ENCODE results near the gene SRPK1.
"Not testable (repeated sequence)": the region's sequence is repeated elsewhere in the genome, so short reads cannot be mapped to it uniquely, and the experiment has no call there.

The SRPK1 gene

DNA sequence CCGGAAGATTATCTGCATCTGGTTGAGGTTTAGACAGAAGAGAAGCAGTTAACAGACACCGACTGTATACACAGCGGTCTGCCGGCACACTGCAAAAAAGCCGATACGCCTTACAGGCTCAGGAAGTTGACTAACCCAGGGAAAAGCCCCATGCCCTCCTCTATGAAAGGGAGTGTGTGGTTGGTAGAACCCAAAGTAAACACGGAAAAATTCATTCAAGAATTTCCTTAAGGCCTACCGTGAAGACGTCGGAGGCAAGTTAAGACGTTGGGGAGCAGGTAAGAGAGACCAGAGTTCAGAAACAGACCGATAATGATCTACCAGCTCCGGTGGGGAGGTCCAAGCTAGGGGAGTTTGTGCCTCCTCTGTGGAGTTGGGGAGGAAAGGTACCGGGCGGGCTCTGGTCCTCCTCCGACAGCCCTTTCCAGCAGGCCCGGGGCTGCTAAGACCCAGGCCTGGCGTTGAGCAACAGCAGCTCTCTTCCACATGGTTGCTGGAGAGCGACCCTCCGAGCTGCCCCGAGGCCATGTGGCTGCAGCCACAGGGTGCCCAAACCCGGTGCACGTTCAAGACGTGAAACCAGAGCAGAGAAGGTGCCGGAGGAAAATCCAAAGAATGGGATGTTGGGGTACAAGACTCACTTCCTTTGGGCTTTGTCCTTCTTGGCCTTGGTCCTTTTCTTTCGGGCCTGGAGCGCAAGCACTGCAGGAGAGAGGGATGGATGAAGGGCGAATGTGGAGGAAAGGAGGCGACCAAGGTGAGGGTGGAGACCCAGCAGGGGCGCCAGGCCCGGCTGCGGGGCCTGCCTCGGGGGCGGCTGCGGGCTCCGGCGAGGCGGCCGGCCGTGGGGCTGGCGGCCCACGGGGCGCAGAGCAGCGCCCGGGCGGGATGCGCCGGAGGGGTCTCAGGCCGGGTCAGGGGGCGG lies 809 bp downstream of the SRPK1 start:
- Mint-ChIP-seq H3K9me3 (no peaks in the 10 kb centered on the region), H3K27me3 (no peaks in the 10 kb centered on the region), H3K4me1 (ENCODE audit: low read depth) (peaks cover 49% of the 10 kb centered on the region), H3K36me3 (ENCODE audit: low read depth) (peaks cover 51% of the 10 kb centered on the region), H3K27ac (peak overlapping the region; percentile 98), H3K4me3 (peak overlapping the region; percentile 91)
- peak; percentile 68 for DNase-seq

DNA sequence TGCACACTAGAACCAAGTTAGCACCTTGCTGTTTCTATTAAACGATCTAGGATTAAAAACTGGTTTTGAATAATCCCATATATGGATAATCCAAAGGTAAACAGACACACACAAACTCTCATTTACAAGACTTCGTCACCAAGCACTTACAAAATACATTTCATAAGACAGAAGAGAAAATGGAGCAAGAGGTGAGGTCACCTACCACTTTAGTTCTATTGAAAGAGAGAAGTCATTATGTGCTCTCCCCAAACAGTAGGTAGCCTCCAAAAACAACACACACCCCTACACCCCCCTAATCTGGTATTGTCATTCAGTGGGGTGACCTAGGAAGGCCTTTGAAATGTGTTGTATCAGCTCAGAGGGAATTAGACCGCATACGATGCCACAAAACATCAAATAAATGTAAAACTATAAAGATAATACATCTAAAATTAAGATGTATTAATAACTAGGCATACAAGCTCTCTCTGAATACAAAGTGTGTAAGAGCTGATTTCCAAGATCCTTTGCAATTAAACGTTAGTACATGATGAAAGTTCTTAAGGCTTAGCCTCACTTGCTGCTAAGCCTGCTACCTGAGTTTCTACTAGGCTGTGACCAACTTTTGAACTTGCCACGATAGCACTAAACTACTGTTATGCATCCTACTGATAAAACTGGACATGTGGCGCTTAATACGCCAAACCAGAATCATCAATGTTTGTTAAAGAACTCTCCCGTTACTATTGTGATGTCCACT lies 1.6 kb downstream of the SRPK1 start:
- Mint-ChIP-seq H3K9me3 (no peaks in the 10 kb centered on the region), H3K4me1 (ENCODE audit: low read depth) (peaks cover 44% of the 10 kb centered on the region), H3K4me3 (peak overlapping the region; percentile 91), H3K27me3 (no peaks in the 10 kb centered on the region), H3K36me3 (ENCODE audit: low read depth) (peaks cover 59% of the 10 kb centered on the region), H3K27ac (peak overlapping the region; percentile 98)
- no peak for DNase-seq

DNA sequence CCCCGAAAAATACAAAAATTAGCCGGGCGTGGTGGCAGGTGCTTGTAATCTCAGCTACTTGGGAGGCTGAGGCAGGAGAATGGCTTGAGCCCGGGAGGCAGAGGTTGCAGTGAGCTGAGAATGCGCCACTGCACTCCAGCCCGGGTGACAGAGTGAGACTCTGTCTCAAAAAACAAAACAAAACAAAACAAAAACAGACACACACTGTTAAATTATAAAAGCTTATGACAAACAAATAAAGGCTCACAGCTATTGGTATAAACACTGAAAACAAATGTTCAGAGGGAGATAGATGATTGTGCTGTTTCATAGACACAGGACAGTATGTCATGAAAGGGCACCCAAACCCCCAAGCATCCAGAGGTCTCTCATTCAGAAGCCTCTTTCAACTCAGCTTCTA lies 4.0 kb downstream of the SRPK1 start:
- H3K36me3 Mint-ChIP-seq (ENCODE audit: low read depth), result peaks cover 82% of the 10 kb centered on the region
- H3K27ac Mint-ChIP-seq, result peak overlapping the region; percentile 30

DNA sequence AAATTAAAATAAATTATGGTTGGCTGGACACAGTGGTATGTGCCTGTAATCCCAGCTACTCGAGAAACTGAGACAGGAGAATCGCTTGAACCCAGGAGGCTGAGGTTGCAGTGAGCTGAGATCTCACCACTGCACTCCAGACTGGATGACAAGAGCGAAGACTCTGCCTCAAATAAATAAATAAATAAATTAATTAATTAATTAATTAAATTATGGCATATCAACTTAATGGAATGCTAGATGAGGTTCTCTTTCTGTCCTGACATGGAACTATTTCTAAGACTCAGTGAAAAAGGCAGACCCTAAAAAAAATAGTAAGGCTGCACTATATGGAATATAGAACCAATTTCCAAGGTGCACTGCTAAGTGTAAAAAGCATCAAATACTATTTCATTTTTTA lies 4.8 kb downstream of the SRPK1 start:
- H3K36me3 Mint-ChIP-seq (ENCODE audit: low read depth), result peaks cover 87% of the 10 kb centered on the region
- H3K9me3 Mint-ChIP-seq, result peaks cover 1% of the 10 kb centered on the region
- no peak overlapping the region for H3K27ac Mint-ChIP-seq
- no peaks in the 10 kb centered on the region for H3K27me3 Mint-ChIP-seq
- no peak for DNase-seq
- no peak overlapping the region for H3K4me3 Mint-ChIP-seq
- peaks cover 35% of the 10 kb centered on the region for H3K4me1 Mint-ChIP-seq (ENCODE audit: low read depth)

More for the DNA sequence above, 4.0 kb downstream of the SRPK1 start:
- H3K27me3 Mint-ChIP-seq, H3K9me3 Mint-ChIP-seq, DNase-seq: not testable (repeated sequence)
- Mint-ChIP-seq H3K4me1 (ENCODE audit: low read depth) (peaks cover 37% of the 10 kb centered on the region), H3K4me3 (peak overlapping the region; percentile 46)

DNA sequence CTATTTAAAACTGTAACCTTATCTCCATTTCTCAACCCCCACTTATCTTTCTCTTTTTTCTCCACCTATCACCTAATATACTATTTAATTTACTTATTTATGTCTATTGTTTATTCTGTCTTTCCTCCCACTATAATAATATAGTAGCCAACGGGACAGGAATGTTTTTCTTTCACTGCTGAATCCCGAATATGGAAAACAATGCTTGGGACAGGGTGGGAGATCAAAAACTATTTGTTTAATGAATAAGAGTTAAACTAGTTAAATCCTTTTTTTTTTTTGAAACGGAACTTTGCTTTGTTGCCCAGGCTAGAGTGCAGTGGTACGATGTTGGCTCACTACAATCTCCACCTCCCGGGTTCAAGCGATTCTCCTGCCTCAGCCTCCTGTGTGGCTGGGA lies 6.4 kb downstream of the SRPK1 start:
- peaks cover 7% of the 10 kb centered on the region for H3K9me3 Mint-ChIP-seq
- peaks cover 94% of the 10 kb centered on the region for H3K36me3 Mint-ChIP-seq (ENCODE audit: low read depth)
- H3K4me1 Mint-ChIP-seq (ENCODE audit: low read depth), result peaks cover 39% of the 10 kb centered on the region
- no peaks in the 10 kb centered on the region for H3K27me3 Mint-ChIP-seq
- H3K4me3 Mint-ChIP-seq, result no peak overlapping the region
- no peak for DNase-seq
- no peak overlapping the region for H3K27ac Mint-ChIP-seq

DNA sequence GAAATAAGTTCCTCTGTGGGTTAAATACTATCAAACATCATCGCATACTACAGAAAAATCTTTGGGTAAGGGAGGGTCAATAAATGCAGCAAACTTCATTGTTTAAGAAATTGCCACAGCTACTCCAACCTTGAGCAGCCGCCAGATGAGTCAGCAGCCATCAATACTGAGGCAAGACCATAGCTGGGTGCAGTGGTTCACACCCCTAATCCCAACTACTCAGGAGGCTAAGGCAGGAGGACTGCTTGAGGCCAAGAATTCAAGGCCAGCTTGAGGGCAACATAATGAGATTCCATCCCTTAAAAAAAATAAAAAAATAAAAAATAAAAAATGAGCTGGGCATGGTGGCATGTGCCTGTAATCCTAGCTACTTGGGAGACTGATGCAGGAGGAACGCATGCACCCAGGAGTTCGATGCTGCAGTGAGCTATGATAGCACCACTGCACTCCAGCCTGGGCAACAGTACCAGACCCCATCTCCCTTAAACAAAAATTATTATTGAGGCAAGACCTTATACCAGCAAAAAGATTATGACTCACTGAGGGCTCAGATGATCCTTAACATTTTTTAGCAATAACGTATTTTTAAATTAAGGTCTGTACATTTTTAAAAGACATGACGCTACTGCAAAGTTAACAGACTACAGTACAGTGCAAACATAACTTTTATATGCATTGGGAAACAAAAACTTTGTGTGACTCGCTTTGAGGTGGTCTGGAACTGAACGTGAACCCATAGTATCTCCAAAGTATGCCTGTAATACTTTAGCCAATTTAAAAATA lies 8.8 kb downstream of the SRPK1 start:
- Mint-ChIP-seq H3K27ac (no peak overlapping the region), H3K4me1 (ENCODE audit: low read depth) (peaks cover 26% of the 10 kb centered on the region), H3K9me3 (peaks cover 21% of the 10 kb centered on the region), H3K36me3 (ENCODE audit: low read depth) (peaks cover 89% of the 10 kb centered on the region), H3K27me3 (no peaks in the 10 kb centered on the region), H3K4me3 (no peak overlapping the region)
- DNase-seq, result no peak

DNA sequence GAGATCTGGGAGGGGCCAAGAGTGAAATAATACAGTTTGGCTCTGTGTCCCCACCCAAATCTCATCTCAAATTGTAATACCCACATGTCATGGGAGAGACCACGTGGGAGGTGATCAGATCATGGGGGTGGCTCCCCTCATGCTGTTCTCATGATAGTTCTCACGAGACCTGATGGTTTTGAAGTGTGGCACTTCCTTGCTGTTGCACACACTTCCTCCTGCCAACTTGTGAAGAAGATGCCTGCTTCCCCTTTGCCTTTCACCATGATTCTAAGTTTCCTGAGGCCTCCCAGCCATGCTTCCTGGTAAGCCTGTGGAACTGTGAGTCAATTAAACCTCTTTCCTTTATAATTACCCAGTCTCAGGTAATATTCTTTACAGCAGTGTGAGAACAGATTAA lies 11.3 kb downstream of the SRPK1 start:
- not testable (repeated sequence) for H3K27me3 Mint-ChIP-seq, H3K27ac Mint-ChIP-seq, H3K4me3 Mint-ChIP-seq, DNase-seq
- Mint-ChIP-seq H3K9me3 (peaks cover 21% of the 10 kb centered on the region), H3K36me3 (ENCODE audit: low read depth) (peaks cover 88% of the 10 kb centered on the region), H3K4me1 (ENCODE audit: low read depth) (peaks cover 31% of the 10 kb centered on the region)

DNA sequence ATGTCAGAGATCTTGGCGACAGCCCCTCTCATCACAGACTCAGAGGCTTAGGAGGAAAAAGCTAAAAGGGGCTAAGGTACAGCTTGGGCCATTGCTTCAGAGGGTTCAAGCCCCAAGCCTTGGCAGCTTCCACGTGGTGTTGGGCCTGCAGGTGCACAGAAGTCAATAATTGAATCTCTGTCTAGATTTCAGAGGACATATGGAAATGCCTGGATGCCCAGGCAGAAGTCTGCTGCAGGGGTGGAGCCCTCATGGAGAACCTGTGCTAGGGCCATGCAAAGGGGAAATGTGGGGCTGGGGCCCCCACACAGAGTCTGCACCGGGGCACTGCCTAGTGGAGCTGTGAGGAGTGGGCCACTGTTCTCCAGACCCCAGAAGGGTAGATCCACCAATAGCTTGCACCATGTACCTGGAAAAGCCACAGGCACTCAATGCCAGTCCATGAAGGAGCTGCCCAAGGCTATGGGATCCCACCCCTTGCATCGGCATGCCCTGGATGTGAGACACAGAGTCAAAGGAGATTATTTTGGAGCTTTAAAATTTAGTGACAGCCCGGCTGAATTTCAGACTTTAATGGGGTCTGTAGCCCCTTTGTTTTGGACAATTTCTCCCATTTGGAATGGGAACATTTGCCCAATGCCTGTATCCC lies 12.0 kb downstream of the SRPK1 start:
- peaks cover 87% of the 10 kb centered on the region for H3K36me3 Mint-ChIP-seq (ENCODE audit: low read depth)

DNA sequence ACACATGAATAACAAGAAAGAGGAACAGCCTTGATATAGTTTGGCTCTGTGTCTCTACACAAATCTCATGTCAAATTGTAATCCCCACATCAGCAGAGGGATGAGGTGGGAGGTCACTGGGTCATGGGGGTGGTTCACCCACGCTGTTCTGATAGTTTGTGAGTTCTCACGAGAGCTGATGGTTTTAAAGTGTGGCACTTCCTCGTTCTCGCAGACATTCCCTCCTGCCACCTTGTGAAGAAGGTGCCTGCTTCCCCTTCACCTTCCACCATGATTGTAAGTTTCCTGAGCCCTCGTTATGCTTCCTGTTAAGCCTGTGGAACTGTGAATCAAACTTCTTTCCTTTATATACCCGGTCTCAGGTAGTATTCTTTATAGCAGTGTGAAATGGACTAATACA lies 13.1 kb downstream of the SRPK1 start:
- H3K4me1 Mint-ChIP-seq (ENCODE audit: low read depth), result peaks cover 32% of the 10 kb centered on the region
- no peak overlapping the region for H3K4me3 Mint-ChIP-seq
- no peaks in the 10 kb centered on the region for H3K27me3 Mint-ChIP-seq
- H3K36me3 Mint-ChIP-seq (ENCODE audit: low read depth), result peaks cover 87% of the 10 kb centered on the region
- no peak for DNase-seq
- H3K27ac Mint-ChIP-seq, result no peak overlapping the region
- peaks cover 21% of the 10 kb centered on the region for H3K9me3 Mint-ChIP-seq

More for the DNA sequence above, 12.0 kb downstream of the SRPK1 start:
- H3K27ac Mint-ChIP-seq, H3K4me3 Mint-ChIP-seq, DNase-seq, H3K27me3 Mint-ChIP-seq: not testable (repeated sequence)
- H3K4me1 Mint-ChIP-seq (ENCODE audit: low read depth), result peaks cover 32% of the 10 kb centered on the region
- H3K9me3 Mint-ChIP-seq, result peaks cover 21% of the 10 kb centered on the region

DNA sequence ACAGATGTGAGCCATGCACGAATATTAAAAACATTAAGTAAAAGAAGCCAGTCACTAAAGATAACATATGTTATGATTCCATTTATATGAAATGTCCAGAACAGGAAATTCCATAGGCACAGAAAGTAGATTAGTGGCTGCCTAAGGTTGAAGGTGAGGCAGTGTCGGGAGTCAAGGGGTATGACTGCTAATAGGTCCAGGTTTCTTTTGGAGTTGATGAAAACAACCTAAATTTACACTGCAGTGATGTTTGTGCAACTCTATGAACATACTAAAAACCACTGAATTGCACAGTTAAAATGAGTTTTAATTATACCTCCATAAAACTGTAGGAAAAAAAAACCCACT lies 14.4 kb downstream of the SRPK1 start:
- peaks cover 85% of the 10 kb centered on the region for H3K36me3 Mint-ChIP-seq (ENCODE audit: low read depth)
- DNase-seq, result no peak
- H3K4me3 Mint-ChIP-seq, result no peak overlapping the region
- no peaks in the 10 kb centered on the region for H3K27me3 Mint-ChIP-seq
- peaks cover 21% of the 10 kb centered on the region for H3K9me3 Mint-ChIP-seq
- H3K4me1 Mint-ChIP-seq (ENCODE audit: low read depth), result peaks cover 27% of the 10 kb centered on the region
- H3K27ac Mint-ChIP-seq, result no peak overlapping the region

DNA sequence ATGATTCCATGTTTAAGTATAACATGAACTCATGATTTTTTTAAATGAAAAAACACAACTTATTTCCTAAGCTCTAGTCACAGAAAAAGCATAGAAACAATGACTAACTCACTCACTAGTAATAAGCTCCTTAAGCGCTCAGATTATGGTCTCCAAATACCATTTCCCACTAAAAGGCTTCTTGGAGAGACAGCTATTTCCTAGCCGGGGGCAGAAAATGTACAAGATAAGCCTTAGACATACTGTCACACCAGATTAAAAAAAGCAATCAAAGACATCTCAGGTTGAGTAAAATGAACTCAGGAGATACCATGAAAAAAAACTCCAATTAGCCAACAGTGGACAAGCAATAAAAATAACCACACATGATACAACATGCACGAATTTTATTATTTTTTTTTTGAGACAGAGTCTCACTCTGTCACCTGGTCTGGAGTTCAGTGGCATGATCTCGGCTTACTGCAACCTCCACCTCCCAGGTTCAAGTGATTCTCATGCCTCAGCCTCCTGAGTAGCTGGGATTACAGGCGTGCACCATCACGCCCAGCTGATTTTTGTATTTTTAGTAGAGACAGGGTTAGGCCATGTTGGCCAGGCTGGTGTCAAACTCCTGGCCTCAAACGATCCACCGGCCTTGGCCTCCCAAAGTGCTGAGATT lies 14.9 kb downstream of the SRPK1 start:
- H3K27ac Mint-ChIP-seq, result no peak overlapping the region
- no peak for DNase-seq

DNA sequence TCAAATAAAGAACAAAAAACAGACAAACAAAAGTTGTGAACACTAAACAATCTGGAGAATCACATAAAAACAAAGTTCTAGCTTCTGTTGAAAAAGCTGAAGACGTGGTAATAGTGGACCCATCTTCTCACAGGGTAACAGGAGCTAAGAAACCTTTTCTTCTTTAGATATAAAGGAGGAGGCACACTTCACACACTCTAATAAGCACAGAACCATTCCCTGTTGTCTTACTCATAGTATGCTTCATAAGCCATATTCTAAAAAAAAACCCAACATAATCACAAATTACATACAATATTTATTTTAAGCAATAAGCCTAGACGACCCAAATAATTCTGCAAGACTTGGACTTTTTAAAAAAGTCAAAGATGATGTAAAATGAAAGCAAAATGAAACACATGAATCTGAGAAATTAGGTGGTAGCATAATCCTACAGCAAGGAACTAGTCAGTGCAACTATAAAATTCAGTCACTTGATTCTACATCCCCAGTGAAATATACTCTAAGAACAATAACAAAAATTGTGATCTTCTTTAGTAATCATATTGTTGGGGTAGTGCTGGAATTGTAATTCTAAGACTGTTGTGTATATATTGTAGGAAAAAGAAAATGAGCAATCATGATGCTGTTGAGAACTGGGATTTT lies 15.6 kb downstream of the SRPK1 start:
- peaks cover 21% of the 10 kb centered on the region for H3K4me1 Mint-ChIP-seq (ENCODE audit: low read depth)
- H3K36me3 Mint-ChIP-seq (ENCODE audit: low read depth), result peaks cover 86% of the 10 kb centered on the region
- no peak overlapping the region for H3K4me3 Mint-ChIP-seq
- no peak overlapping the region for H3K27ac Mint-ChIP-seq
- peaks cover 15% of the 10 kb centered on the region for H3K9me3 Mint-ChIP-seq
- no peaks in the 10 kb centered on the region for H3K27me3 Mint-ChIP-seq
- no peak for DNase-seq

More for the DNA sequence above, 14.9 kb downstream of the SRPK1 start:
- H3K27me3 Mint-ChIP-seq, result no peaks in the 10 kb centered on the region
- peaks cover 19% of the 10 kb centered on the region for H3K9me3 Mint-ChIP-seq
- peaks cover 24% of the 10 kb centered on the region for H3K4me1 Mint-ChIP-seq (ENCODE audit: low read depth)
- peaks cover 86% of the 10 kb centered on the region for H3K36me3 Mint-ChIP-seq (ENCODE audit: low read depth)
- H3K4me3 Mint-ChIP-seq, result no peak overlapping the region

DNA sequence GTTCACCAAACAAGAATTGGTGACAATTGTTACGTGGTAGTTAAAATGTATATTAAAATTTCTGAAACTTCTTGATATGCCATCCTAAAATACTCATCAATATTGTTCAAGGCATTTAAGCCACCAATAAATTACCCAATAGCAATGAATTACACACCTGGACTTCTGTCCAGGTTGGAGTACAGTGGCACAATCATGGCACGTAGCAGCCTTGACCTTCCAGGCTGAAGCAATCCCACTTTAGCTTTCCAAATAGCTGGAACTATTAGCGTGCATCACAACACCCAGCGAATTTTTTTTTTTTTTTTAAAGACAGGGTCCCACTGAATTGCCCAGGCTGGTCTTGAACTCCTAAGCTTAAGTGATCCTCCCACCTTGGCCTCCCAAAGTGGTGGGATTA lies 17.2 kb downstream of the SRPK1 start:
- Mint-ChIP-seq H3K27ac (no peak overlapping the region), H3K36me3 (ENCODE audit: low read depth) (peaks cover 84% of the 10 kb centered on the region), H3K4me3 (no peak overlapping the region), H3K9me3 (peaks cover 6% of the 10 kb centered on the region), H3K27me3 (no peaks in the 10 kb centered on the region), H3K4me1 (ENCODE audit: low read depth) (peaks cover 23% of the 10 kb centered on the region)
- DNase-seq, result no peak
